A549 (cell line): Measurements from ENCODE around the gene NPFFR2. TPM values are rescaled to one million over a fixed set of nuclear protein-coding genes. Genes with fewer than 3 reads are reported as not detected.

Source experiments
- ATAC-seq, 2 experiments: fragments of 200-7000 bp in 1 of 2; fragments of >200 bp in 1 of 2; cut with Nextera tagmentation in 1 of 2; cut with Tn5 transposase in 1 of 2; 3 replicates each; pipeline versions ENCODE4 v1.8.0 to v1.9.1; 2018 to 2020; ENCODE audit warnings: mild to moderate bottlenecking in 1 of 2, moderate library complexity in 1 of 2
- CTCF ChIA-PET: fragments of 300-600 bp; sonication (Branson Sonifier 250); formaldehyde crosslinking; extraction: SDS; loops from one replicate; lab custom pipeline; 2021; ENCODE audit warnings: antibody characterized with exemption, inconsistent platforms; lab: Yijun Ruan, JAX
- POLR2A ChIA-PET: fragments of 350-600 bp; formaldehyde crosslinking; extraction: SDS; loops from one replicate; lab custom pipeline; 2021; ENCODE audit warnings: antibody characterized with exemption, inconsistent platforms; lab: Yijun Ruan, JAX
- DNase-seq, 2 experiments: peaks; one replicate each; pipeline versions ENCODE4 v3.0.0 to v3.0.0-alpha.2; 2011 to 2016; ENCODE audit warnings: low read depth in 1 of 2, low spot score in 1 of 2
- FAIRE-seq: peaks from 2 replicates; lab custom pipeline; 2011; peaks lifted over from hg19 to GRCh38; lab: Jason Lieb, UNC
- H3K27ac ChIP-seq, 2 experiments: fragments of >200 bp; sonication (Bioruptor Twin); formaldehyde crosslinking; 3 replicates each; pipeline ENCODE4 v1.5.1; 2016 to 2017
- H3K4me1 ChIP-seq: fragments of >200 bp; sonication (Bioruptor Twin); formaldehyde crosslinking; 3 replicates; pipeline ENCODE4 v1.6.1; 2016
- H3K4me2 ChIP-seq: fragments of >200 bp; sonication (Bioruptor Twin); formaldehyde crosslinking; 3 replicates; pipeline ENCODE4 v1.6.1; 2016
- H3K4me3 ChIP-seq: fragments of >200 bp; sonication (Bioruptor Twin); formaldehyde crosslinking; 3 replicates; pipeline ENCODE4 v1.5.1; 2016
- H3K9me3 ChIP-seq: fragments of >200 bp; sonication (Bioruptor Twin); formaldehyde crosslinking; 3 replicates; pipeline ENCODE4 v1.6.1; 2016
- BHLHE40 ChIP-seq: IDR thresholded peaks from 2 replicates; pipeline ENCODE4 v1.6.1; 2012; ENCODE audit warnings: low read depth, low read length, inconsistent platforms
- CBX2 ChIP-seq: fragments of 200-600 bp; sonication (generic); IDR thresholded peaks from 2 replicates; pipeline ENCODE4 v1.6.1; 2016; ENCODE audit warnings: low read depth, mild to moderate bottlenecking, borderline replicate concordance
- CBX8 ChIP-seq: fragments of 200-600 bp; sonication (generic); IDR thresholded peaks from 2 replicates; pipeline ENCODE4 v1.6.1; 2016
- CEBPB ChIP-seq, 2 experiments: fragments of >200 bp in 1 of 2; sonication (Bioruptor Twin) in 1 of 2; formaldehyde crosslinking in 1 of 2; IDR thresholded peaks; 2 replicates each; pipeline ENCODE4 v1.6.1; 2012 to 2016
- CHD2 ChIP-seq: fragments of 150-350 bp; IDR thresholded peaks from 2 replicates; pipeline ENCODE4 v1.6.1; 2014; ENCODE audit warnings: low read length; ENCODE audit not compliant: partially characterized antibody
- ESRRA ChIP-seq: fragments of 150-350 bp; IDR thresholded peaks from 2 replicates; pipeline ENCODE4 v1.6.1; 2014; ENCODE audit warnings: mild to moderate bottlenecking, low read length, borderline replicate concordance
- FOSB ChIP-seq: fragments of 250-450 bp; sonication (Bioruptor Pico); IDR thresholded peaks from 2 replicates; pipeline ENCODE4 v1.5.0; 2020; ENCODE audit warnings: mild to moderate bottlenecking, moderate library complexity
- FOSL2 ChIP-seq, 2 experiments: fragments of 450-650 bp in 1 of 2; fragments of >200 bp in 1 of 2; sonication (Bioruptor Twin) in 1 of 2; formaldehyde crosslinking; IDR thresholded peaks; 2 replicates each; pipeline versions ENCODE4 v1.5.0 to v1.6.1; 2016 to 2020; ENCODE audit warnings: mild to moderate bottlenecking in 1 of 2, moderate library complexity in 1 of 2
- GATA3 ChIP-seq: IDR thresholded peaks from 2 replicates; pipeline ENCODE4 v1.6.1; 2012; ENCODE audit warnings: borderline replicate concordance
- HOXA7 ChIP-seq: fragments of 250-450 bp; sonication (Bioruptor Pico); IDR thresholded peaks from 2 replicates; pipeline ENCODE4 v1.5.0; 2020; ENCODE audit warnings: mild to moderate bottlenecking, moderate library complexity
- HOXB13 ChIP-seq: fragments of 250-450 bp; sonication (Bioruptor Pico); IDR thresholded peaks from 2 replicates; pipeline ENCODE4 v1.5.0; 2020; ENCODE audit warnings: low read depth, mild to moderate bottlenecking, moderate library complexity
- JUN ChIP-seq, 2 experiments: fragments of >200 bp; sonication (Bioruptor Twin); formaldehyde crosslinking; IDR thresholded peaks; 2 replicates in 1 of 2; 3 replicates in 1 of 2; pipeline ENCODE4 v1.6.1; 2016 to 2017
- KDM1A ChIP-seq: fragments of 200-600 bp; sonication (generic); IDR thresholded peaks from 2 replicates; pipeline ENCODE4 v1.6.1; 2016; ENCODE audit warnings: low read depth, mild to moderate bottlenecking
- KDM5A ChIP-seq: fragments of 200-600 bp; sonication (generic); IDR thresholded peaks from 2 replicates; pipeline ENCODE4 v1.6.1; 2016; ENCODE audit warnings: antibody characterized with exemption, mild to moderate bottlenecking
- MAZ ChIP-seq: fragments of 150-350 bp; IDR thresholded peaks from 2 replicates; pipeline ENCODE4 v1.6.1; 2014; ENCODE audit warnings: antibody characterized with exemption, low read depth, low read length, borderline replicate concordance
- MYC ChIP-seq: IDR thresholded peaks from 2 replicates; pipeline ENCODE4 v1.6.1; 2012; ENCODE audit warnings: mild to moderate bottlenecking, inconsistent platforms, low read length, improper control_type of control experiment, borderline replicate concordance
- NPAS2 ChIP-seq: fragments of 250-450 bp; sonication (Bioruptor Pico); IDR thresholded peaks from 2 replicates; pipeline ENCODE4 v1.8.0; 2022; ENCODE audit warnings: mild to moderate bottlenecking, moderate library complexity, borderline replicate concordance
- NR3C1 ChIP-seq: fragments of >200 bp; sonication (Bioruptor Twin); formaldehyde crosslinking; IDR thresholded peaks from 3 replicates; pipeline ENCODE4 v1.6.1; 2017
- RCOR1 ChIP-seq: fragments of 150-350 bp; IDR thresholded peaks from 2 replicates; pipeline ENCODE4 v1.6.1; 2014; ENCODE audit warnings: antibody characterized with exemption, low read length, low read depth
- RNF2 ChIP-seq: fragments of 200-600 bp; sonication (generic); IDR thresholded peaks from 2 replicates; pipeline ENCODE4 v1.6.1; 2016; ENCODE audit warnings: low read depth, mild to moderate bottlenecking, antibody characterized with exemption, moderate library complexity, borderline replicate concordance
- TFCP2L1 ChIP-seq: fragments of 250-450 bp; sonication (Bioruptor Pico); IDR thresholded peaks from 2 replicates; pipeline ENCODE4 v1.5.0; 2021; ENCODE audit warnings: mild to moderate bottlenecking
- ZC3H11A ChIP-seq: fragments of 450-650 bp; IDR thresholded peaks from 2 replicates; pipeline ENCODE4 v1.6.1; 2014; ENCODE audit warnings: antibody characterized with exemption, mild to moderate bottlenecking
- ZSCAN20 ChIP-seq: fragments of 250-450 bp; sonication (Bioruptor Pico); IDR thresholded peaks from 2 replicates; pipeline ENCODE4 v1.8.0; 2022; ENCODE audit warnings: mild to moderate bottlenecking, moderate library complexity
- WGBS: methylation state at CpG from one replicate; pipeline ENCODE4 v1.1.6; 2017; ENCODE audit errors: missing lambda C conversion rate; 5-methylcytosine and 5-hydroxymethylcytosine counted together
- polyA plus RNA-seq, 4 experiments: library from polyadenylated mRNA; depleted of rRNA in 3 of 4; stranded (reverse); fragments of >200 nt; fragmentation: RNase III in 1 of 4; extraction: RNeasy Plus Mini Kit Qiagen cat#74134 plus additional on column Dnase treatment in 1 of 4; gene quantifications; 2 replicates in 3 of 4; 3 replicates in 1 of 4; pipeline ENCODE4 v1.2.3, GENCODE V29; 2011 to 2017
- TF ChIP-seq, protein P1 (sequence below): IDR thresholded peaks from 2 replicates; pipeline ENCODE4 v1.6.1; 2012; ENCODE audit warnings: low read depth, borderline replicate concordance

The NPFFR2 gene
- polyA plus RNA-seq, 2 of the 4 experiments (the other 2 are of a cell fraction): not detected

DNA sequence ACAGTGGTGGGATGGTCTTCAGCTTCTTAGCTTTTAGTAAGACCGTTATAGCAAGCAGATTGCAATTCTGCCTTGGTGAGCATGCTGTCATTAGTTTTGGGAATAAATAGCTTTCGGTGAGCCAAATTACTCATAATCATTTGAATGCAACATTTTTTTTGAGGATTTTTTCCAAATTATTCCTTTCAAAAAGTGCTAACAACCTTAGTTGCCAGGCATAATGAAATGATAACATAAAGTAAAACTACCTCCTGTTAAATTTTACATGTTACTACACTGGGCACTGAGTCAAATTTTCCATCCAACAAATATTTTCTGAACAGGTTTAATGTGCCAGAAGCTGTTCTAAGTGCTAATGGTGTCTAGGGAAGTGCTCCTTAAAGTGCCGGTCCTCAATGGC lies 15.8 kb upstream of the NPFFR2 start:
- H3K4me2 ChIP-seq: no peak overlapping the region
- H3K27ac ChIP-seq: no peak overlapping the region
- WGBS: 2% methylated on average over 3 of the region's 3 CpGs
- no peak for ATAC-seq
- CTCF ChIA-PET: no interaction called here
- TF ChIP-seq CBX2: no peak
- TF ChIP-seq MYC: no peak
- TF ChIP-seq GATA3: no peak
- no peak for TF ChIP-seq JUN (IDR thresholded peaks at IDR 0.05)
- TF ChIP-seq CHD2: no peak
- TF ChIP-seq TFCP2L1 (CRISPR knock-in tag): no peak
- TF ChIP-seq ZC3H11A: no peak
- TF ChIP-seq, protein P1, sequence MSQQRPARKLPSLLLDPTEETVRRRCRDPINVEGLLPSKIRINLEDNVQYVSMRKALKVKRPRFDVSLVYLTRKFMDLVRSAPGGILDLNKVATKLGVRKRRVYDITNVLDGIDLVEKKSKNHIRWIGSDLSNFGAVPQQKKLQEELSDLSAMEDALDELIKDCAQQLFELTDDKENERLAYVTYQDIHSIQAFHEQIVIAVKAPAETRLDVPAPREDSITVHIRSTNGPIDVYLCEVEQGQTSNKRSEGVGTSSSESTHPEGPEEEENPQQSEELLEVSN: no peak
- TF ChIP-seq CEBPB (IDR thresholded peaks at IDR 0.05): no peak
- no peak for TF ChIP-seq FOSB
- no peak for TF ChIP-seq RCOR1
- TF ChIP-seq CBX8: no peak
- TF ChIP-seq KDM5A: no peak
- no peak for TF ChIP-seq ESRRA
- TF ChIP-seq MAZ: no peak
- no peak for TF ChIP-seq NR3C1
- TF ChIP-seq HOXA7 (CRISPR knock-in tag): no peak
- no peak for TF ChIP-seq KDM1A
- TF ChIP-seq, all 56 proteins: peak for 0
- H3K9me3 ChIP-seq: no peaks in the 10 kb centered on the region
- no peaks in the 10 kb centered on the region for H3K4me1 ChIP-seq
- no peak overlapping the region for H3K4me3 ChIP-seq
- DNase-seq (no peak), FAIRE-seq (no peak)
- POLR2A ChIA-PET: no interaction called here

DNA sequence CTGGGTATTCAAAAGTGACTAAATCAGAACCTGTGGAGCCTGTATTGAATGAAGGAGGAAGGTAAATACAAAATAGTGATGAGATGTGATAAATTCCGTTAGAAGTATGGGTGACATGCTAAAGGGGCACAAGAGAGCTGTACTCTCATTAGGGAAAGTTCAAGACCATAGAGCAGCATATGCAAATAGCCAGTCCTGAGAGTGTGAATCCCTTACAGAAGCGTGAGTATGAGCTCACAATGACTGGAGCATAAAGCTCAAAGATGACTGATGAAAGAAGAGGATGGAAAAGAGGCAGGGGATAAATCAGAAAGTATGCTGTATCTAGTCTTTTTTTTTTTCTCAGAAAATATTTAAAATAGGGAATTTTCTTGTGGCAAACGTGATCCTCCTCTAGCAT lies 12.1 kb upstream of the NPFFR2 start:
- Histone ChIP-seq H3K4me1 (no peaks in the 10 kb centered on the region), H3K9me3 (no peaks in the 10 kb centered on the region), H3K4me2 (no peak overlapping the region), H3K27ac (no peak overlapping the region), H3K4me3 (no peak overlapping the region)
- no peak for DNase-seq
- FAIRE-seq: no peak
- ATAC-seq: no peak
- TF ChIP-seq NPAS2 (CRISPR knock-in tag) (no peak), ZSCAN20 (CRISPR knock-in tag) (no peak), CEBPB (IDR thresholded peaks at IDR 0.05) (no peak)
- TF ChIP-seq, protein P1: no peak
- ChIA-PET POLR2A (no interaction called here), CTCF (no interaction called here)
- WGBS: 1% methylated on average over 3 of the region's 3 CpGs

DNA sequence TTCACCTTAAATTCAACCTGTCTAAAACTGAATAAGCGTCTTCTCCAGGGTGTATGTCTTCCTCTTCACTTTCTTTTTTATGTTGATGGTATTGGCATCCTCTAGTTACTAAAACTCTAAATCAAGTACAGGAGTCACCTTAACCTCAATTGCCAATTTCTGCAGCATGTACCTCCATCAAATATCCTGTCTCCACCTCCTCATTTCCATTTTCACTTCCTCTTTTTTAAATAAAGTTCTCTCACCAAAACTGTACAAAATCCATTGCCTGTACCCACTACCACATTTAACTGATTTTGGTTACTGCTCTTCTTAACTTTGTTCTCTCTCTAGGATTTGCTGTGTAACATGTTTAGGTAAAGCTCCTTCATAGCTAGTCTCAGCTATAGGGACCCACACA lies 9.2 kb upstream of the NPFFR2 start:
- H3K27ac ChIP-seq: no peak overlapping the region
- no peak for FAIRE-seq
- no peak overlapping the region for H3K4me3 ChIP-seq
- 4% methylated on average over 1 of the region's 1 CpG for WGBS
- DNase-seq: no peak
- ChIA-PET CTCF (no interaction called here), POLR2A (no interaction called here)
- no peaks in the 10 kb centered on the region for H3K4me1 ChIP-seq
- no peak for TF ChIP-seq HOXB13 (CRISPR knock-in tag)
- no peak for TF ChIP-seq BHLHE40
- no peak for TF ChIP-seq RNF2
- no peak for TF ChIP-seq JUN (IDR thresholded peaks at IDR 0.05)
- TF ChIP-seq CBX8: no peak
- TF ChIP-seq MAZ: no peak
- no peak for TF ChIP-seq FOSL2 (IDR thresholded peaks at IDR 0.05)
- TF ChIP-seq FOSL2 (CRISPR knock-in tag; IDR thresholded peaks at IDR 0.05): no peak
- no peak overlapping the region for H3K4me2 ChIP-seq
- H3K9me3 ChIP-seq: no peaks in the 10 kb centered on the region
- no peak for ATAC-seq
